NCI-H2171 (cell line): ENCODE measurements around the gene DCDC1.

ENCODE experiments used
- DNase-seq: peaks from one replicate; lab custom pipeline; 2025; lab: John Stamatoyannopoulos, UW

Gene DCDC1

GRCh38 chr11:31106968-31107576 is 262.5 kb downstream of the DCDC1 start:
- peak; percentile 94 for DNase-seq

- DNase-seq = peak; percentile 97
Measured at GRCh38 chr11:31106326-31106725, 263.2 kb downstream of the DCDC1 start.

GRCh38 chr11:31102875-31103274 is 266.7 kb downstream of the DCDC1 start:
- no peak for DNase-seq

- no peak for DNase-seq
Measured at GRCh38 chr11:31102316-31102715, 267.2 kb downstream of the DCDC1 start.

- no peak for DNase-seq
Measured at GRCh38 chr11:31096191-31096805, 273.2 kb downstream of the DCDC1 start.

- no peak for DNase-seq
Measured at GRCh38 chr11:31092638-31093037, 276.9 kb downstream of the DCDC1 start.

GRCh38 chr11:31089117-31089516 is 280.4 kb downstream of the DCDC1 start:
- no peak for DNase-seq

- DNase-seq = no peak
Measured at GRCh38 chr11:31069447-31070205, 299.9 kb downstream of the DCDC1 start.

GRCh38 chr11:31060880-31061279 is 308.7 kb downstream of the DCDC1 start:
- DNase-seq = no peak

- no peak for DNase-seq
Measured at GRCh38 chr11:31059529-31059928, 310.0 kb downstream of the DCDC1 start.

GRCh38 chr11:31050061-31050765 is 319.3 kb downstream of the DCDC1 start:
- DNase-seq = peak; percentile 24

GRCh38 chr11:31045335-31045734 is 324.2 kb downstream of the DCDC1 start:
- no peak for DNase-seq

GRCh38 chr11:31030138-31030792 is 339.3 kb downstream of the DCDC1 start:
- no peak for DNase-seq

- no peak for DNase-seq
Measured at GRCh38 chr11:31026315-31026714, 343.2 kb downstream of the DCDC1 start.

- no peak for DNase-seq
Measured at GRCh38 chr11:31022080-31022479, 347.5 kb downstream of the DCDC1 start.

- no peak for DNase-seq
Measured at GRCh38 chr11:31019786-31020185, 349.8 kb downstream of the DCDC1 start.

- no peak for DNase-seq
Measured at GRCh38 chr11:31005202-31005601, 364.3 kb downstream of the DCDC1 start.

- no peak for DNase-seq
Measured at GRCh38 chr11:31001427-31001826, 368.1 kb downstream of the DCDC1 start.

- peak; percentile 41 for DNase-seq
Measured at GRCh38 chr11:31000381-31000780, 369.2 kb downstream of the DCDC1 start.

GRCh38 chr11:30992513-30992849 is 377.1 kb downstream of the DCDC1 start:
- DNase-seq = no peak

- no peak for DNase-seq
Measured at GRCh38 chr11:30991802-30992512, 377.6 kb downstream of the DCDC1 start.

GRCh38 chr11:30991376-30991775 is 378.2 kb downstream of the DCDC1 start:
- no peak for DNase-seq
